HEK293 (cell line): ENCODE results near the gene SLX9.

ENCODE experiments used
- ZNF610 ChIP-seq: fragments of 450-650 bp; formaldehyde crosslinking; IDR thresholded peaks from 2 replicates; pipeline ENCODE4 v1.5.1; 2016; ENCODE audit warnings: missing biosample characterization, missing genetic modification characterization, borderline replicate concordance
- TF ChIP-seq, protein P1 (sequence below): fragments of 450-650 bp; formaldehyde crosslinking; IDR thresholded peaks from 2 replicates; pipeline ENCODE4 v1.5.1; 2016; ENCODE audit warnings: missing biosample characterization, missing genetic modification characterization

DNA sequence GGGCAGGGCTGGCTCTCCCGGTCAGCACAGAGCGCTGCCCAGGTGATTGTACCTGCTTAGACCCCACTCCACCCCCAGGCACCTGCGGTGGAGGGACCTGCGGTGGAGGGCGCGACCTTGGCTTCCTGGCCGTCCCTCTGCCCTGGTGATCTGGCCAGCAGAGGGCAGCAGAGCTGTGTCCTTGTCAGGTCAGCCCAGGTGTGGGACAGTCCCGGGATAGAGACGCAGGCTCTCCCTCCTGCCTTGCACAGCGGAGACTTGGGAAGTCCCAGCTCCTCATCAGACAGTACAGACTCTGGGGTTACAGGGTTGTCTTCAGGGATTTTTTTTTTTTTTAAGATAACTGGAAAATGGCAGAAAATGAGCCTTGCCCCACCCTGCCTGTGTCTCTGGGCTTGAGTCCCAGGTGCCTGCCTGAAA, 10.0 kb downstream of the SLX9 start:
- no peak for TF ChIP-seq ZNF610
- TF ChIP-seq, protein P1, sequence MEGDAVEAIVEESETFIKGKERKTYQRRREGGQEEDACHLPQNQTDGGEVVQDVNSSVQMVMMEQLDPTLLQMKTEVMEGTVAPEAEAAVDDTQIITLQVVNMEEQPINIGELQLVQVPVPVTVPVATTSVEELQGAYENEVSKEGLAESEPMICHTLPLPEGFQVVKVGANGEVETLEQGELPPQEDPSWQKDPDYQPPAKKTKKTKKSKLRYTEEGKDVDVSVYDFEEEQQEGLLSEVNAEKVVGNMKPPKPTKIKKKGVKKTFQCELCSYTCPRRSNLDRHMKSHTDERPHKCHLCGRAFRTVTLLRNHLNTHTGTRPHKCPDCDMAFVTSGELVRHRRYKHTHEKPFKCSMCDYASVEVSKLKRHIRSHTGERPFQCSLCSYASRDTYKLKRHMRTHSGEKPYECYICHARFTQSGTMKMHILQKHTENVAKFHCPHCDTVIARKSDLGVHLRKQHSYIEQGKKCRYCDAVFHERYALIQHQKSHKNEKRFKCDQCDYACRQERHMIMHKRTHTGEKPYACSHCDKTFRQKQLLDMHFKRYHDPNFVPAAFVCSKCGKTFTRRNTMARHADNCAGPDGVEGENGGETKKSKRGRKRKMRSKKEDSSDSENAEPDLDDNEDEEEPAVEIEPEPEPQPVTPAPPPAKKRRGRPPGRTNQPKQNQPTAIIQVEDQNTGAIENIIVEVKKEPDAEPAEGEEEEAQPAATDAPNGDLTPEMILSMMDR (tag by site-specific recombination), result peak; percentile 94
